ENCODE data around the gene CPT1A.

CPT1A gene

GRCh38 chr11:68852628-68853027, 10.9 kb upstream of the CPT1A start:
- DNase-seq = no peak

DNA sequence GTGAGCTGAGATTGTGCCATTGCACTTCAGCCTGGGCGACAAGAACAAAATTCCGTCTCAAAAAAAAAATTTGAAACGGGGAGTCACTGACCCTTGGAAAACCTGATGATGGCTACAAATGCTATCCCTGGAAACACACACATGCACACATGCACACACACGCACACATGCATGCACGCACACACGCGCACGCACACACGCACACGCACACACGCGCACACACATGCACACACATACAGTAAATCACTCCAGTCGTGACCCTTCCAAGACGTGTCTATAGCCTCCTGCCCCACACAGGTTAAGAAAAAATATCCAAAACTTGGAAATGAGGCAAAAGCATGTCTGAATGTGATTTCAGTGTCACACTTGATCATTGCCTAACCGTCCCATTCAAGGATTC, 6.7 kb upstream of the CPT1A start:
- DNase-seq = no peak

GRCh38 chr11:68847395-68847794, 5.7 kb upstream of the CPT1A start:
- DNase-seq = no peak

- DNase-seq = no peak
Observed at GRCh38 chr11:68845351-68846002, 3.8 kb upstream of the CPT1A start.

GRCh38 chr11:68844801-68845200, 3.1 kb upstream of the CPT1A start:
- no peak for DNase-seq

DNA sequence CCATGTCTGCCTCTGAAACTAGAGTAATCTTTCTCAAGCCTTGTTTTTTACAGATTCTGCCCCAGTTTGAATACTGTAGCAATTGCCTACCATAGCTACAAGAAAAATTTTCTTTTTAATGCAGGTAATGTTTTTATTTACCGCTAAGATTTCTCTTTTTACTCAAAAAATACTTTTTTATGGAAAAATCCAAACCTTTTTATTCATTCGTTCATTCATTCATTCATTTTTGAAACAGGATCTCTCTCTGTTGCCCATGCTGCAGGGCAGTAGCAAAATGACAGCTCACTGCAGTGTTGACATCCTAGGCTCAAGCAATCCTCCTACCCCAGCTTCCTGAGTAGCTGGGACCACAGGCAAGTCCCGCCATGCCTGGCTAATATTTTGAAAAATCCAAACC, 2.7 kb upstream of the CPT1A start:
- no peak for DNase-seq

GRCh38 chr11:68843703-68844312, 2.1 kb upstream of the CPT1A start:
- DNase-seq = peak; percentile 79

DNA sequence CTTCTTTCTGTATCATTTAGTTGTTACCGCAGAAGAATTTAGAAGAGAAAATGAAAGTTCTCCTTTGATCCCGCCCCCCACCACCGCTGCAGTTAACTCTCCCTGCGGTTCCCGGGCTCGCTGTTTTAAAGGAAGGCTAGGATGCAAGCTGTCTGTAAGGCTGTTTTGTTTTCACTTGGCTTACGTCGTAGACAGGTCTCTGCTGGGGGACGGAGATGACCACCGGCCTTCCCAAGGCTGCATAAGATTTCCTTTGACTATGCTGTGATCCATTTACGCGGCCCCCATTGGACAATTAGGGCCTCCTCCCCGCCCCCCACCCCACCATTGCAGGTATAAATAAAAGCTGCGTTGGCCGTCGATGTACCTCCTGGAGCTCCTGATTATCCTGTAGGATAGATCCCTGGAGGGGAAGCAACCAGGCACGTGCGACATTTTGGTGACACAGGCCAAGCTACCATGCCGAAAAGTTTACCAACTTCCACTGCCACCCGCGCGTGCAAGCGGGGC, 1.4 kb upstream of the CPT1A start:
- peak; percentile 50 for DNase-seq

DNA sequence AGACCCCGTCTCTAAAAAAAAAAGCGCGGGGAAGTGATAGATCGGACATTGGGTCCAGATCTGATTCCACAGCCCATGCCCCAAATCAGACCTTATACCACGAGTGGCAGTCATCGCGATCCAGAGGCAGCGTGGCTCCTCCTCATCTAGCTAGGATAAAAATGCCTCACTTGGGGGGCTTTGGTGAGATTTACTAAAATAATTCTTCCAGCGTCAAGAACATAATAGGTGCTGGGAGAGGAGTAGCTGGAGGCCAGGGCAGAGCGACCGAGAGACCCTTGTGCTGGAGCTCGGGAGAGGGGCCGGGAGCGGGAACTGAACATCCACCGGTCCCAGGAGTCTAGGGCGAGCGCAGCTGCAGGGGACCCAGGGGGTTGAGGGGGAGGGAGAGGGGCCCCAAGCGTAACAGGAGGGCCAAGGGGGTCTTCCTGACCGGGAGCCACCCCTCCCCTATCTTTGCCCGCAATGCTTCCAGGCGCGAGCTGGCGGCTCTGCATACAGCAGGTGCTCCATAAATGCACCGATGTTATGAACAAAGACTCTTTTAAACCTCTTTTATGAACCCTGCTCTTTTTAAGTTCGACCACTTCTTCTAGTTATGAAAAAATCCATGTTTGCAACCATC, 823 bp upstream of the CPT1A start:
- peak; percentile 23 for DNase-seq

DNA sequence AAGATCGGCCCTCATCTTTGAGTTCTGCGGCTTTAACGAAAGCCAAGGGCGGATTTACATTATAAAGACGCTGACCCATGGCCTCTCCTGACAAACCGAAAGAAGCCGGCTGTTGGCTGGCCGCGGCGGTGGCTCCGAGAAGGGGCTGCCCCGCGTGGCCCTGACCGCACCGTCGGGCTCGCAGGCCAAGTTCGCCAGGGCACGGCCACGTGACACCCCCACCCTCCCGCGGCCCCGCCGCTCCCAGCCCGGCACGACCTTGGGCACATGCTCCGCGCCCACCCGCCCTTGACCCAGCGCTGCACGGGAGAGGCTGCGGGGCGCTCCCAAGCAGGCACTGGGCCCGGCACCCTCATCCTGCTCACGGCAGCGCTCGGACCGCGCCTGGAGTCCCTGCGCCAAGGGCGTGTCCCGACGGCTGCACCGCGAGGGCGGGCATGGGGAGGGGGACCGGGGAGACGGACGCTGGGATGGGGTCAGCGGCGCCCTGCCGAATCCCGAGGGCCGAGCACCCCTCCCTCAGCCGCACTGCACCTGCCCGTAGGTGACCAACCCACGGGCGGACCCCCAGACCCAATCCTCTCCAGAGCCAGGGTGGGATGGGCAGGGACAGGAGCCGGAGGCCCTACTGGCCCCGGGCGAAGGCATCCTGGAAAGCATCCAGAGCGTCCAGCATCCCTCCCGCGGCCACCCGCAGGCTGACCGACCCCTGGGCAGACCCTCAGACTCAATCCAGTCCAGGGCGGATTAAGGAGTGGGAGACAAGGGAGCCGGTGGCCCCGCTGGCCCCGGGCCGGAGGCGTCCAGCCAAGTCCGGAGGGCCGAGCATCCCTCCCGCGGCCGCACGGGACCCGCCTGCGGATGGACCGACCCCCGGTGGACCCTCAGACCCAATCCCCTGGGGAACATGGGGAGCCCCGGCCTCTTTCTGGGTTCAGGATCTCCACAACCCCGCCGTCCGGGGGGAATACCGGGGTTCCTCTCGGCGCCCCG, 759 bp downstream of the CPT1A start:
- peak; percentile 42 for DNase-seq

GRCh38 chr11:68839911-68840641, 1.6 kb downstream of the CPT1A start:
- DNase-seq = peak; percentile 27

DNA sequence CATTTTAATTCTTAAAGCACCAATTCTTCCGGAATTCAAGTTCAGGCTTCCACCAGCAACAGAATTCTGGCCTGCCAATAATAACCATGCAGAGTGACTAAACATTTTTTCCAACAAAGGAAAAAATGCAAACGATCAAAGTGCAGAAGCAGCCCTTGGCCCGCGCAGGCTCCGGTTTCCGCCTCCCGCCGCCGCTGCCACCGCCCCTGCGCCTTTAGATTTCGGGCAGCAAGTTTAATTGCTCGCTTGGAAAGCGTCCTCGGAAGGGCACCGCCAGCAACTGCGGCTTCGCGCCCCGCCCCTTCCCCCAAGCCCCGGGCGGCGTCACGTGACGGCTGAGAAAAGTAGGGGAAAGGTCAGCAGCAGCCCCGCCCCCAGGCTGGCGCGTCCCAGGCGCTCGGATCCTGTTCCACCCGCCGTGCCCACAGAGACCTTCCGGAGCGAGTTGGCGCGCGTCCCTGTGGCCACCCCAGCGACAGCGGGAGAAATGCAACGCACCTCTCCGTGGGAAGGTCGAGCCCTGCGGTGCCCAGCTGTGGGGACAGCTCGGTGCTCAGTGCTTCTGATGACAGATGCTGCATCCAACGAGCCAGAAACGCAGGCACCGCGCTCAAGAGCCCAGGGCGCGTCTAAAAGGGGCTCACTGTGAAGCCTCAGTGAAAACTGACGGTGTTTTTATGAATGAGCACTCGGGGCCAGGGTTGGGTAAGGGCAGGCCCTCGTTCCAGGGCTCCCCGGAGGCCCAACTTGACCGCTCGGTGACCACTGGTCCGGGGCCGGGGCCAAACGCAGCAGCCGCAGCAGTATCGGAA, 2.5 kb downstream of the CPT1A start:
- DNase-seq = peak; percentile 96

DNA sequence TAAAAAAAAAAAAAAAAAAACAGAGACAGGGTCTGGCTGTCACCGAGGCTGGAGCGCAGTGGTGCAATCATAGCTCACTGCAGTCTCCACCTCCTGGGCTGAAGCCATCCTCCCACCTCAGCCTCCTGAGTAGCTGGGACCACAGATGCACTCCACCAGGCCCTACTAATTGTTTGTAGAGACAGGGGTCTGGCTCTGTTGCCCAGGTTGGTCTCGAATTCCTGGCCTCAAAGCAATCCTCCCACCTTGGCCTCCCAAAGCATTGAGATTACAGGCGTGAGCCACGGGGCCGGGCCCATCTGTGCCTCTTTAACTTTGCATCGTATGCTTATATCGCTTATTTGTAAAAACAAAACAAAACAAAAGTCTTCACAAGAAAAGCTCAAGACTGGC, 3.1 kb downstream of the CPT1A start:
- DNase-seq = peak; percentile 38

DNA sequence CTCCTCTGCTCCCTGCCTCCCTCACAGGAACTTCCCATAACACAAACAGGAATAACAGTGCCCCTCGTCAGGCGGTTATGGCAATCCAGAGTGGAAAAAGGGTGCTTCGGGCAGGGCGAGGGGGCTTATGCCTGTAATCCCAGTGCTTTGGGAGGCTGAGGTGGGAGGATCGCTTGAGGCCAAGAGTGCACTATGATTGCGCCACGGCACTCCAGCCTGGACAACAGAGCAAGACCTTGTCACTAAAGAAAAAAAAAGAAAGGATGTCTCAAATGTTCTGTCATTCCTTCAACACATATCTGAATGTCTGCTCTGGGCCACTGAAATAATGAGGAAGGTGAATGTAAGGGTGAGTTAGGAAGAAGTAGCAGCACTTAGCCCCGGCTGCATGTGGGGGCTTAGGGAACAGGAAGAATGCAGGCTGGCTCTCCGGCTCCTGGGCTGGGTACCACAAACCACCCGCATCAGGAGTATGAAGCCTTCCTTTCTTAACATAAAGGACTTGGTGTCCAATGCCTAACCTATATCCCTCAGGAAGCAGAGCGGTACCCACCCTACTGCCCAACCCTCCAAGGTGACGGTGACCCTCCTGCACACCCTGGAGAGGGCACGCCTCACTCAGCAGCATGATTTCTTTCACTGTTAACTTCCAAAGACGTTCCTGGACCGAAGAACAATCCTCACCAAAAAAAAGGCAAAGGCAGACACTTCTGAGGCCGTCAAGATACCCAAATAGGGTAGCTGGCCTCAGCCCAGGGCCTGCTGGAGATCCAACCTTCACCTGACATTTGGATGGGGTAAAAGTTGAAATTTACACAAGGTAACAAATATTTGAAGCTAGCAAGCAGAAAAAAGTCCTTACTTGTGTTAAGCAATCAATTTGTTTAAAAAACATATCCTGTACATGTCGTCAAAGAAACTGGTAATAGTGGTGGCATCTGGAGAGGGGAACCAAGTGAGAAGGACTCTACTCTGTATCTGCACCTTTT, 3.8 kb downstream of the CPT1A start:
- DNase-seq = no peak

DNA sequence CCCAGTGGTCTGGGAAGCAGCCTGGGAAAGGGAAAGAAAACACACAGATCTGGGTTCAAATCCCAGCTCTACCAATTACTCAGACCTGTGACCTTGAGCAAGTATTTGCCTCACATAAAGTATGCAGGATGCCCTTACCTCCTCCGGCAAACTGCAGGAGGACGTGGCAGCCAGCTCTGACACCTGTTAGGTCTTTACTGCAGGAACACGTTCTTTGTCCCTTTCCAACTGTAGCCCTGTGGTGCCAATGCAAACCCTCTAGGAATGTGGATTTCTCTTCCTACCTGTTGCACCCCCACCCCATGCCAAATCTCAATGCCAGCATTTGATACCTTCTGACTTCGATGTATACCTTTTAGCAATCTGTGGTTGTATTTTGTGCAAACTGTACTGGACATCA, 6.0 kb downstream of the CPT1A start:
- DNase-seq = no peak

DNA sequence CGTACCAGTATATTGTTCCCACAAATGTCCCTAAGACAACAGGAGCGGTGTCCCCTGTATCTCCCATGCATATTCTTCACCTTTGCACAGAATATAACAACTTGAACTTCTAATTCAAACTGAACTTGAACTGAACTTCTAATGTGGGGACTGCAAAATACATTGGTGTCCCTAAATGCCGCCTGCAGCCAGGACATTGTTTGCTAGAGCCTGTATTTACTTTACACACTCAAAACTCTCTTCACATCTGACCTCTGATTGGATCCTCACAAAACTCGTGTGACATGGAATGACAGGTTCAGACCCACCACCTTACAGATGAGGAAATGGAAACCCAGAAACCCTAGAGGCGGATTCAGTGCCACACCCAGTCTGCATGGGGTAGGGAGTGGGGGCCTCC, 6.4 kb downstream of the CPT1A start:
- no peak for DNase-seq

DNA sequence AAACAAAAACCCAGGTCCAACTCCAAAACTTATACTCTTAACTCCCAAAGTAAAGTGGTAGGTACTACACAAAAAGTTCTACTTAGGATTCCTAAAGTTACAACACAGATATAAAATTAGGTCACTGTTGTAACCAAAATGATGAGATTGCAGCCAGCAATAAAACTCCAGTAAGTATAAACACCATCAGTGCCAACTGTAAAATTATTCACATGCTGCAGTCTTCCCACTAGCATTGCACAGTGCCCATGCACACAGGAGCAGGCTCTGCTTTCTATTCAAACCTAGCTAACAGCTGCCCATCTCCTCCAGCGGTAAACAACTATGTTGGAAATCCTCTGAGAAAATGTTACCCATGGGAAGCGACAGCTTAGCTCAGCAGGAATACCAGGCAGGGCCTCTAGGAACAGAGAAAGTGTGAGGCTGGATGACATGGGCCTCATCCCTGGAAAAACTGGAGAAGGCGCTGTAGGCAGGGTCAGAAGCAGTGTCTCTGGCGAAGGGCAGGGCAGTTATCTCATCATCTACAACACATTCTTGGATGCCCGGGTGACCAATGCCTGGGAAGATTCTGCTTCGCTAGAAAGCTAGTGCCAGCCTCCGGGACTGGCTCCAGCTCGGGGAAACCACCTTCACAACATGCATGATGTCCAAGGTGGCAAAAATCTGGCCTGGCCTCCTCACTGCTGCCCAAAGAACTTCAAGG, 9.1 kb downstream of the CPT1A start:
- DNase-seq = no peak

DNA sequence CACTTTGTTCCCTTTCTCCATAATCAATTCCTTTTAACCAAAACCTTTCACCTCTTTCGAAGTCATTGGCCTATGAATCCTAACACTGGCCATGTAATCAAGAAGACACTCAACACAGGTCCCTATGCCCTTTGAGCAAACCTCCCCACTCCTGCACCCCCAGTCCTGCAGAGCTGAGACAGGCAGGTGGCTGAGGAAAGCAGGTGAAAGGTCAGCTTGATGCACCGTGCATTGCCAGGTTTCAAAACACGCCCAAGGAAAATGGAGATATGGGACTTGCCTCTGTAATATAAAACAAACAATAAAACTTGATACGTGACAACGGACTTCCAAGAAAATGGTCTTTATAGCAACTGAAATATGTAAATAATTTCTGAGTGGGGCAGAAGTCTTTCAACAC, 10.6 kb downstream of the CPT1A start:
- no peak for DNase-seq

DNA sequence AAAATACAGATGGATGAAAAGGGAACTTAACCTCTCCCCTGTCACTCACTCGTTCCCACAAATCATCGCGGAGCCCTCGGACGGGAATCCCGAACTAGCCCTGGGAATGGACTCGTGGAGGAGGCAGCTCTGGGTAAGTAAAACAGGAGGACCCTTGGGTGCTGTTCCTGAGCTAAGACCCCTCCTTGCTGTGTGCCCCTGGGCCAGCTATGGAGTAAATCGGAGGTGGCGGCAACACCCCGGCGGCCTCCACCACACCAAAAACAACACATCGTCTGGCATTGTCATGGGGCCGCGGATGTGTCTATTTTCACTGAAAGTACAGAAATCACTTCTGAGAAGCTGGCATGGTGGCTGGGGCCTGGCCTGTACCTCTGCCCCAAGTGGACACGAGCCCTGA, 12.1 kb downstream of the CPT1A start:
- DNase-seq = no peak

DNA sequence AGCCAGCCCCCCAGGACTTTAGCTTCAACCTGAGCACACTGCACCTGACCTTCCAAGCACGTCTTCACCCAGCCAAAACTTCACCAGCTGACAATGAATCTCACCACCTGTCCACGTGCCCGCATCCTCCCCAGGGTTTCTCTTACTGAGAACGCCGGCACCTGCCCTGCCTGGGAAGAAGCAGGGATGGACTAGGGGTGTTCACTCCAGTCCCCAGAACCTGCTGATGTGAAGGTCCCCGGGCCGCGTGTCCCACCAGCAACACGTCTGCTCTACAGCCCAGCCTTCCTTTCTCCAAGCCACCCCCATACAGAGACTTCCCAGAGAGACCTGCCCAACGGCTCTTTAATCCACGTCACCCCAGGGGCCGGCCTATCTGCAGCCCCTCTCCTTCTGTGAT, 12.8 kb downstream of the CPT1A start:
- no peak for DNase-seq

All from activated T-cell treated with anti-CD3 and anti-CD28 coated beads, Interleukin-2, amount 50 U/mL, for 1 hour (primary cell).